Heart right ventricle (tissue), 16 donors: ENCODE results near the gene IL19. TPM values are rescaled to one million over a fixed set of nuclear protein-coding genes. Genes with fewer than 3 reads are reported as not detected.
A peak's percentile ranks its signal among the peaks of the same experiment; 100 is the strongest.

Experiments
- ATAC-seq, 8 donors: fragments of 200-7000 bp; cut with Tn5 transposase; one replicate each; pipeline ENCODE4 v1.9.1; 2020; ENCODE audit warnings: mild to moderate bottlenecking in 8 of 8, moderate library complexity in 8 of 8, moderate number of reproducible peaks in 1 of 8
- DNase-seq, 2 donors: peaks; one replicate each; pipeline ENCODE4 v3.0.0-alpha.2; 2020
- H3K27ac ChIP-seq, 10 donors: fragments of 200-600 bp; sonication (generic) in 2 of 10; one replicate each; pipeline versions ENCODE4 v1.5.0 to v1.8.0; 2020 to 2022; ENCODE audit warnings: mild to moderate bottlenecking in 3 of 10
- H3K27me3 ChIP-seq, 7 donors: fragments of 200-600 bp; one replicate each; pipeline ENCODE4 v1.8.0; 2021 to 2022; ENCODE audit warnings: mild to moderate bottlenecking in 2 of 7
- H3K36me3 ChIP-seq, 9 donors: fragments of 200-600 bp; sonication (generic) in 1 of 9; one replicate each; pipeline versions ENCODE4 v1.5.0 to v1.8.0; 2020 to 2022; ENCODE audit warnings: mild to moderate bottlenecking in 2 of 9
- H3K4me1 ChIP-seq, 9 donors: fragments of 200-600 bp; sonication (generic) in 1 of 9; one replicate each; pipeline versions ENCODE4 v1.5.0 to v1.8.0; 2020 to 2022; ENCODE audit warnings: mild to moderate bottlenecking in 4 of 9
- H3K4me3 ChIP-seq, 10 donors: fragments of 200-600 bp; sonication (generic) in 2 of 10; one replicate each; pipeline versions ENCODE4 v1.5.0 to v1.8.0; 2020 to 2022; ENCODE audit warnings: mild to moderate bottlenecking in 7 of 10, moderate library complexity in 2 of 10
- H3K9me3 ChIP-seq, 11 donors: fragments of 200-600 bp in 10 of 11; sonication (generic) in 2 of 11; one replicate each; pipeline versions ENCODE4 v1.5.0 to v1.8.0; 2013 to 2022; ENCODE audit warnings: mild to moderate bottlenecking in 2 of 11, control low read depth in 1 of 11, moderate library complexity in 1 of 11
- WGBS, 2 donors: extraction: QIAGEN DNeasy Blood & Tissue Kit; methylation state at CpG; one replicate each; pipeline ENCODE4 v1.1.7; 2013; ENCODE audit warnings: inconsistent platforms in 1 of 2; 5-methylcytosine and 5-hydroxymethylcytosine counted together
- intact Hi-C, 10 donors: fragments of 100-400 bp; cut with DNase I; formaldehyde crosslinking; loops; one replicate each; pipeline versions ENCODE4 v1.11.1 to v1.14.2; 2022
- polyA plus RNA-seq, 2 donors: library from polyadenylated mRNA; stranded (reverse); fragments of 200-250 nt; gene quantifications; one replicate each; pipeline ENCODE4 v1.2.3, GENCODE V29; 2013
- total RNA-seq, 10 donors: library from RNA; stranded (reverse); fragmentation: NEBNext Ultra II Directional in 3 of 10; extraction: Animal tissue kit (Norgen Biotek cat#: 25700) in 3 of 10; gene quantifications; one replicate each; pipeline versions ENCODE4 v1.2.1 to v1.2.4, GENCODE V29; 2021 to 2023
- TF ChIP-seq, protein P1 (sequence below), 9 donors: fragments of 200-600 bp; sonication (generic) in 2 of 9; IDR thresholded peaks; one replicate each; pipeline versions ENCODE4 v1.5.0 to v1.8.0; 2021 to 2022; ENCODE audit warnings: antibody characterized with exemption in 9 of 9, mild to moderate bottlenecking in 5 of 9, moderate library complexity in 1 of 9
- donor health status: Arrhythmogenic right ventricular cardiomyopathy.
- donor health status: ischemic (EF 13 %, LVEDD 7.1; RV severe dilation, severe dysfunction).
- donor health status: healthy with polysubstance abuse.
- donor health status: DM: no; HTN: yes; CAD: no.
- donor health status: DM: no; HTN: no; CAD: no.
- donor health status: ischemic (EF 25% LVEDD 6.9; RV normal size, moderate dysfunction).
- donor health status: ischemic (EF 25% LVEDD 5.7; RV mildly dilated, moderate dysfunction).
- donor health status: healthy.
- donor health status: DM: yes; HTN: yes; CAD: no.
- donor health status: Ischemic cardiomyopathy.
- donor health status: ischemic (EF 35%, LVEDD 5.7; RV mildly dilated, moderate dysfunction).
- donor health status: nonischemic (EF 11% LVEDD 7.7; RV severe dilation, severe dysfunction).
- donor health status: DM: yes; HTN: yes; CAD: no.
- donor health status: PGD.
- donor health status: ischemic (EF 29% LVEDD 5.4; RV normal size, mild dysfunction).
- donor health status: nonischemic (EF 23%, LVEDD 6.1; RV moderate dilation, normal function).

Gene IL19
- total and polyA plus RNA-seq, 12 donors: not detected

DNA sequence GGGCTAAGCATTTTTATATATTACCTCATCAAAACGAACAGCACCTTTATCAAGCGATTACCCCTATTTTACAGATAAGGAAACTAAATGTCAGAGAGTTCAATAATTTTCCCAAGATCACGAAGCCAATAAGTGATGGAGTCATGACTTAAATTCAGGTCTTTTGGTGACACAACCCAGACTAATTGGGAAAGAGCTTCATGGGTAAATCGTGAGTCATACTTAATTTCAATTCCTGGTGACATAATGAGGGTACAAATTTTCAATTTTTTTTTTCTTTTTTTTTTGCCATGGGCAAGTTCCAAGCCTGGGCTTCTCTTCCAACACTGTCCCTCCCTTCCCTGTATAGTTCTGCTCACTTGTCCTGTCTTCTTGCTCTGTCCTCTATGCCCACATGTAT is 31.8 kb downstream of the IL19 start:
- Histone ChIP-seq H3K4me3 (no peak overlapping the region), H3K4me1 (peaks cover 0 to 39% (median 0%) of the 10 kb centered on the region in 9 donors), H3K27me3 (peaks cover 0 to 5% (median 0%) of the 10 kb centered on the region in 7 donors), H3K36me3 (no peaks in the 10 kb centered on the region), H3K27ac (peak overlapping the region in 1 of 10 donors; percentile 75), H3K9me3 (no peaks in the 10 kb centered on the region)
- ATAC-seq (no peak), DNase-seq (no peak)
- intact Hi-C loops: loop anchor here in 5 of 10 donors (5.0 to 10.0 kb wide), 5 partner anchors 62 to 182 kb away; partner anchors contain the start of gene IL20 (in 1 of the 5)
- TF ChIP-seq, protein P1, sequence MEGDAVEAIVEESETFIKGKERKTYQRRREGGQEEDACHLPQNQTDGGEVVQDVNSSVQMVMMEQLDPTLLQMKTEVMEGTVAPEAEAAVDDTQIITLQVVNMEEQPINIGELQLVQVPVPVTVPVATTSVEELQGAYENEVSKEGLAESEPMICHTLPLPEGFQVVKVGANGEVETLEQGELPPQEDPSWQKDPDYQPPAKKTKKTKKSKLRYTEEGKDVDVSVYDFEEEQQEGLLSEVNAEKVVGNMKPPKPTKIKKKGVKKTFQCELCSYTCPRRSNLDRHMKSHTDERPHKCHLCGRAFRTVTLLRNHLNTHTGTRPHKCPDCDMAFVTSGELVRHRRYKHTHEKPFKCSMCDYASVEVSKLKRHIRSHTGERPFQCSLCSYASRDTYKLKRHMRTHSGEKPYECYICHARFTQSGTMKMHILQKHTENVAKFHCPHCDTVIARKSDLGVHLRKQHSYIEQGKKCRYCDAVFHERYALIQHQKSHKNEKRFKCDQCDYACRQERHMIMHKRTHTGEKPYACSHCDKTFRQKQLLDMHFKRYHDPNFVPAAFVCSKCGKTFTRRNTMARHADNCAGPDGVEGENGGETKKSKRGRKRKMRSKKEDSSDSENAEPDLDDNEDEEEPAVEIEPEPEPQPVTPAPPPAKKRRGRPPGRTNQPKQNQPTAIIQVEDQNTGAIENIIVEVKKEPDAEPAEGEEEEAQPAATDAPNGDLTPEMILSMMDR (IDR thresholded peaks at IDR 0.05): no peak
- WGBS, 2 donors: 90% methylated on average over 4 of the region's 4 CpGs

DNA sequence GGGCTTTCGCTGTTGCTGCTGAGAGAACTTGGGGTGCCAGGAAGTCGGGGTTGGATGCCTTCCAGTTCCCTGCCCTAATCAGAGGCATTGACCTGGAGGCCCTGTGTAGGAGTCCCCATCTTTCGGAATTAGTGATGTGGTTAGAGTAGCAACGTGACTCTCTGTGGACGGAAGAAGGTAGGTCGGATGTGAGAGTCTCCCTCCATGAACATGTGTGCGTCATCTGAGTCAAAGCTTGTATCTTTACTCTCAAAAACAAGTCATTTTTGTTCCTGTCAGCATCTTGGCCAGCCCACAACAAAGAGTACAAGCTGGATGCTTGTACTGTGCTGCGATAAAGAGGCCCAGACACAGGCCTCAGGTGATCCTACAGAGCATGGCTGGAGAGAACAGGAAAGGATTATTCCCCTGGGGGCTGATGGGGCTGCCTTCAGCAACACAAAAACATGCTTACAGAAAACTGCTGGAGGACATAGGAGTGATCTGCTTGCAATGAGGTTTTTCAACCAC is 32.7 kb downstream of the IL19 start:
- ATAC-seq (peak in 2 of 8 donors; percentile 37 to 48), DNase-seq (no peak)
- Histone ChIP-seq H3K36me3 (no peaks in the 10 kb centered on the region), H3K9me3 (no peaks in the 10 kb centered on the region), H3K27ac (peak overlapping the region in 1 of 10 donors; percentile 76), H3K4me1 (peaks cover 0 to 30% (median 0%) of the 10 kb centered on the region in 9 donors), H3K27me3 (peaks cover 0 to 5% (median 0%) of the 10 kb centered on the region in 7 donors), H3K4me3 (no peak overlapping the region)
- intact Hi-C loops: loop anchor here in 5 of 10 donors (5.0 to 10.0 kb wide), 5 partner anchors 62 to 182 kb away; partner anchors contain the start of gene IL20 (in 1 of the 5)
- TF ChIP-seq, protein P1 (IDR thresholded peaks at IDR 0.05): no peak
- WGBS, 2 donors: 82 to 86% methylated on average over 8 of the region's 8 CpGs

DNA sequence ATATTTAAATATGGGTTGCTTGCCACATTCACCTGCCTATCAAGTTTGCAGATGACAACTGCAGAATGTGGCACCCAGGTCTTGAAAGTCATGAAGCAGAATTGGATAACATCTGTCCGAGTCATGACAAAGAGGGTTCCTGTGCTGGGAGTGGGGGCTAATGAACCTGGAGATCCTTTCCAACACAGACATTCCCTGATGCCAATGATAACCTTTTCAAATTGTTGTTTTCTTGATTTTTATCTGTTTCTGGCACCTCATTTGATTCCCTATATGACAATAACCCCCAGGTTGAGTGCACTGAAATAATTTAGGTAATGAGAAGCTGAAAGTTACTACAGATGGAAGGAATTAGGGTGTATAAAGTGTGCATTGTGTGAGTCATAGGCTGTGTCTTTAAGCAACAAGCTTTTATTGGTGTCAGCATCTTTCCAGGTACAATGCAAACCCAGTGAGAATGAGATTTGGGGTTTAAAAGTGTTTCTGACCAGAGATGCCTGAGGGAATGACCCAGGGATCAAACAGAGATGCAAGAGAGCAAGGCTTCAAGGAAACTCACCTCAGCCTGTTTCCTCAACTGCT is 33.7 kb downstream of the IL19 start:
- TF ChIP-seq, protein P1 (IDR thresholded peaks at IDR 0.05): no peak
- DNase-seq: no peak
- intact Hi-C loops: loop anchor here in 5 of 10 donors (5.0 to 10.0 kb wide), 5 partner anchors 61 to 181 kb away; partner anchors contain the start of gene IL20 (in 1 of the 5)
- Histone ChIP-seq H3K9me3 (no peaks in the 10 kb centered on the region), H3K4me3 (no peak overlapping the region), H3K27me3 (peaks cover 0 to 4% (median 0%) of the 10 kb centered on the region in 7 donors), H3K4me1 (peaks cover 0 to 31% (median 0%) of the 10 kb centered on the region in 9 donors), H3K36me3 (no peaks in the 10 kb centered on the region), H3K27ac (peak overlapping the region in 1 of 10 donors; percentile 76)
- ATAC-seq: no peak
- 60 to 94% methylated on average over 1 of the region's 1 CpG for WGBS, 2 donors

DNA sequence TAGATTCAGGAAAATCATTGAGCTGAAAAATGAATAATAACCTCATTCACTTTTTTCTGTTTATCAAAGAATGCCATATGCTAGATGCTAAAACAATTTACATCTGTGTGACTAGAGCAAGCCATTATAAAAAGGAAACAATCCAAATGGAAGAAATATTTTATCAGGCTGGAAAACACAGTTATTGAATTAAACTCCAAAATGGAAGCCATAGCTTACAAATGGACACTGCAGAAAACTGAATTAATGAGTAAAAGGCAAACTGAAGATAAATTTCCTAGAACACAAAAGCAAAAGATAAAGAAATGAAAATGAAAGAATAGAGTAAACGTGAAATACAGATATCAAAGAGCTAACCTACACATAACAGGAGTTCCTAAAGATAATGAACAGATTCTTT is 34.8 kb downstream of the IL19 start:
- DNase-seq (no peak), ATAC-seq (no peak)
- H3K36me3 ChIP-seq: no peaks in the 10 kb centered on the region
- no peak overlapping the region for H3K27ac ChIP-seq
- H3K4me1 ChIP-seq: peaks cover 0 to 31% (median 0%) of the 10 kb centered on the region in 9 donors
- peaks cover 0 to 4% (median 0%) of the 10 kb centered on the region in 7 donors for H3K27me3 ChIP-seq
- intact Hi-C loops: loop anchor here in 8 of 10 donors (5.0 to 10.0 kb wide), 9 partner anchors 59 to 179 kb away; partner anchors contain the start of gene IL20 (in 1 of the 8)
- H3K4me3 ChIP-seq: no peak overlapping the region
- no peaks in the 10 kb centered on the region for H3K9me3 ChIP-seq
- TF ChIP-seq, protein P1 (IDR thresholded peaks at IDR 0.05): no peak
- WGBS, 2 donors: 67 to 76% methylated on average over 1 of the region's 1 CpG
